Parathyroid adenoma (tissue), 2 donors: Measurements from ENCODE around the gene TBC1D4.

ENCODE experiments used
- H2AFZ ChIP-seq: fragments of 300-600 bp; sonication (generic); one replicate; pipeline ENCODE4 v1.7.0; 2017; ENCODE audit warnings: antibody characterized with exemption, mild to moderate bottlenecking
- H3K27ac ChIP-seq: fragments of 300-600 bp; sonication (generic); one replicate; pipeline ENCODE4 v1.7.0; 2017
- H3K27me3 ChIP-seq: fragments of 300-600 bp; sonication (generic); one replicate; pipeline ENCODE4 v1.7.0; 2017; ENCODE audit warnings: low read length; ENCODE audit not compliant: control insufficient read depth, insufficient read depth
- H3K36me3 ChIP-seq: fragments of 300-600 bp; sonication (generic); one replicate; pipeline ENCODE4 v1.7.0; 2017; ENCODE audit warnings: low read length; ENCODE audit not compliant: control insufficient read depth, insufficient read depth
- H3K4me1 ChIP-seq: fragments of 300-600 bp; sonication (generic); one replicate; pipeline ENCODE4 v1.7.0; 2017; ENCODE audit warnings: control low read depth
- H3K4me2 ChIP-seq: fragments of 300-600 bp; sonication (generic); one replicate; pipeline ENCODE4 v1.7.0; 2017; ENCODE audit warnings: low read length
- H3K4me3 ChIP-seq: fragments of 300-600 bp; sonication (generic); one replicate; pipeline ENCODE4 v1.7.0; 2017; ENCODE audit warnings: low read depth, low read length
- H3K79me2 ChIP-seq: fragments of 300-600 bp; sonication (generic); one replicate; pipeline ENCODE4 v1.7.0; 2017; ENCODE audit warnings: control low read depth
- H3K9ac ChIP-seq: fragments of 300-600 bp; sonication (generic); one replicate; pipeline ENCODE4 v1.7.0; 2017; ENCODE audit warnings: mild to moderate bottlenecking
- H3K9me3 ChIP-seq: fragments of 300-600 bp; sonication (generic); one replicate; pipeline ENCODE4 v1.7.0; 2017; ENCODE audit warnings: low read length; ENCODE audit not compliant: control insufficient read depth
- CTCF ChIP-seq: fragments of 300-600 bp; sonication (generic); IDR thresholded peaks from one replicate; pipeline ENCODE4 v1.7.0; 2017; ENCODE audit warnings: antibody characterized with exemption, mild to moderate bottlenecking
- donor health status: primary hyperparathyroidism.

TBC1D4 gene

GRCh38 chr13:75347457-75347856 lies 134.5 kb downstream of the TBC1D4 start:
- no peak overlapping the region for H2AFZ ChIP-seq
- H3K27ac ChIP-seq = no peak overlapping the region
- H3K4me2 ChIP-seq = no peak overlapping the region
- no peaks in the 10 kb centered on the region for H3K79me2 ChIP-seq
- no peak for TF ChIP-seq CTCF
- no peak overlapping the region for H3K9ac ChIP-seq
- H3K36me3 ChIP-seq = no peaks in the 10 kb centered on the region
- H3K9me3 ChIP-seq = no peaks in the 10 kb centered on the region
- H3K4me1 ChIP-seq = no peaks in the 10 kb centered on the region
- no peaks in the 10 kb centered on the region for H3K27me3 ChIP-seq
- no peak overlapping the region for H3K4me3 ChIP-seq

GRCh38 chr13:75345193-75345592 lies 136.8 kb downstream of the TBC1D4 start:
- Histone ChIP-seq H3K79me2 (no peaks in the 10 kb centered on the region), H3K4me2 (no peak overlapping the region), H3K4me1 (no peaks in the 10 kb centered on the region), H2AFZ (no peak overlapping the region), H3K9me3 (no peaks in the 10 kb centered on the region), H3K36me3 (no peaks in the 10 kb centered on the region), H3K27me3 (no peaks in the 10 kb centered on the region), H3K27ac (no peak overlapping the region), H3K9ac (no peak overlapping the region), H3K4me3 (no peak overlapping the region)
- no peak for TF ChIP-seq CTCF

DNA sequence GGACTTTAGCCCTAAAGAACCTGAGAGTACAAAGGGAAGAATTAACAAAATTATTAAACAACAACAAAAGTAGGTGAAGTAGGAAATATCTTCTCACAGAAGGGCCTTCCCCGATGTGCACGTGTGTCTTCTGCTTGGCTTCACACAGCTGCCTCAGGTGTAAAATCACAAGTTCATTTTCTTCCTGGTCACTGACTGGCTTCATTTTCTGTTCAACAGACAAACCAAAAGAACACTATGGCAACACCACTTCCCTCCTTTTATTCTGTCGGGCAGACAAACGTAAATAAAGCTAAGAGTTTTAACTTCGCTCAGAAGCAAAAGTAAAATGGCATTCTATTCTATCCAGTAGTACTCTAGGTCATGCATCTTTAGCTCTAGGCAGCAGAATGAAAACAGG lies 140.9 kb downstream of the TBC1D4 start:
- H3K4me3 ChIP-seq = no peak overlapping the region
- H3K27me3 ChIP-seq = no peaks in the 10 kb centered on the region
- no peaks in the 10 kb centered on the region for H3K9me3 ChIP-seq
- no peak overlapping the region for H3K27ac ChIP-seq
- no peak overlapping the region for H3K4me2 ChIP-seq
- no peak overlapping the region for H2AFZ ChIP-seq
- no peaks in the 10 kb centered on the region for H3K79me2 ChIP-seq
- no peaks in the 10 kb centered on the region for H3K36me3 ChIP-seq
- TF ChIP-seq CTCF = no peak
- no peak overlapping the region for H3K9ac ChIP-seq
- H3K4me1 ChIP-seq = no peaks in the 10 kb centered on the region

DNA sequence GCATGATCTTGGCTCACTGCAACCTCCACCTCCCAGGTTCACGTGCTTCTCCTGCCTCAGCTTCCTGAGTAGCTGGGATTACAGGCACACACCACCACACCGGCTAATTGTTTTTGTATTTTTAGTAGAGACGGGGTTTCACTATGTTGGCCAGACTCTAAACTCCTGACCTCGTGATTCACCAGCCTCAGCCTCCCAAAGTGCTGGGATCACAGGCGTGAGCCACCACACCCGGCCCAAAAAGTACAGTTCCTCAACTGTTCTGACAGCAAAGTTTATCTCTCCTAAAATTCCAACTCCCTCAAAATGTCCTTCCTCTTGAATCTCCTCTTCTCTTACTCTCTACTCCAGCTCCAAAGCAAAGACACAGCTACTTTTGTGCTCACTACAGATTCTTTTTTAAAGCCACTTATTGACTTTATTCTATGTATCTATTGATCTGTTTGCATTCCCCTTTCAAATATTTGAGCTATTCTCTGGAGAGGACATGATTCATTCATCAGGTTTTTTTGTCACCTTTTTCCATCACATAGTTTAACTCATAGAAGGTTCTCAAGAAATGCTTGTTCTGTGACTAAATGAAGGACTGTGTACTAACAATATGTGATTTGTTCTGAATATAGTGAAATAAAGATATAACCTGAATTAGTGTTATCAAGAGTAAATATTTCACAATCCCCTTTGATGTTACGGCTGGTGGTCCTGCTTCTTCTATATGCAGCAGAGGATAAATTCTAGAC lies 142.2 kb downstream of the TBC1D4 start:
- Histone ChIP-seq H3K4me2 (no peak overlapping the region), H3K36me3 (no peaks in the 10 kb centered on the region), H3K4me1 (no peaks in the 10 kb centered on the region), H3K27me3 (no peaks in the 10 kb centered on the region), H3K27ac (no peak overlapping the region), H3K79me2 (no peaks in the 10 kb centered on the region), H3K9me3 (no peaks in the 10 kb centered on the region), H2AFZ (no peak overlapping the region), H3K4me3 (no peak overlapping the region), H3K9ac (no peak overlapping the region)
- TF ChIP-seq CTCF = no peak
